PC-9 (cell line): ENCODE data around the gene EXOC4.

Source experiments
- EZH2 ChIP-seq: fragments of 200-600 bp; sonication (generic); IDR thresholded peaks from 2 replicates; pipeline ENCODE4 v1.8.0; 2017; ENCODE audit warnings: antibody characterized with exemption, low read depth
- TF ChIP-seq, protein P1 (sequence below): fragments of 200-600 bp; sonication (generic); conservative IDR thresholded peaks from 2 replicates; pipeline ENCODE4 v1.6.1; 2017; ENCODE audit warnings: mixed run types, antibody characterized with exemption, mild to moderate bottlenecking, moderate library complexity

DNA sequence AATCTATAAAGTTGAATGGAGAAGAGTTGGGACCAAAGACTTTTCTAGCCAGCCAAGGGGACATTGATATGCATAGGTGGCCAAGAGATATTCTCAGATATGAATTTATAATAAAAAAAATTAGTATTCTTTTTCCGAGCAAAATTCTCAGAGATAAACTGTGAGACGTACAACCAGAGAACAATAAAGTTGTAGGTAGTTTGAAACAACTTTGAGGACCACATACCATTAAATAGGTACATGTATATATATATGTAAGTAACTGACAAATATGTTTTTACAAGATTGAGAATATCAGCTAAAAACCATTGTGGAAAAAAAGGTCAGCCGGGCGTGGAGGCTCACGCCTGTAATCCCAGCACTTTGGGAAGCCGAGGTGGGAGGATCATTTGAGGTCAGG is 56.5 kb downstream of the EXOC4 start:
- TF ChIP-seq, protein P1, sequence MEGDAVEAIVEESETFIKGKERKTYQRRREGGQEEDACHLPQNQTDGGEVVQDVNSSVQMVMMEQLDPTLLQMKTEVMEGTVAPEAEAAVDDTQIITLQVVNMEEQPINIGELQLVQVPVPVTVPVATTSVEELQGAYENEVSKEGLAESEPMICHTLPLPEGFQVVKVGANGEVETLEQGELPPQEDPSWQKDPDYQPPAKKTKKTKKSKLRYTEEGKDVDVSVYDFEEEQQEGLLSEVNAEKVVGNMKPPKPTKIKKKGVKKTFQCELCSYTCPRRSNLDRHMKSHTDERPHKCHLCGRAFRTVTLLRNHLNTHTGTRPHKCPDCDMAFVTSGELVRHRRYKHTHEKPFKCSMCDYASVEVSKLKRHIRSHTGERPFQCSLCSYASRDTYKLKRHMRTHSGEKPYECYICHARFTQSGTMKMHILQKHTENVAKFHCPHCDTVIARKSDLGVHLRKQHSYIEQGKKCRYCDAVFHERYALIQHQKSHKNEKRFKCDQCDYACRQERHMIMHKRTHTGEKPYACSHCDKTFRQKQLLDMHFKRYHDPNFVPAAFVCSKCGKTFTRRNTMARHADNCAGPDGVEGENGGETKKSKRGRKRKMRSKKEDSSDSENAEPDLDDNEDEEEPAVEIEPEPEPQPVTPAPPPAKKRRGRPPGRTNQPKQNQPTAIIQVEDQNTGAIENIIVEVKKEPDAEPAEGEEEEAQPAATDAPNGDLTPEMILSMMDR: no peak
- no peak for TF ChIP-seq EZH2
